HL-60 (cell line): ENCODE measurements around the gene TERF2IP.

Experiments
- CTCF ChIP-seq: IDR thresholded peaks from one replicate; pipeline ENCODE4 v1.5.1; 2011; ENCODE audit warnings: low read length, control low read depth, inconsistent platforms; ENCODE audit not compliant: insufficient read depth
- POLR2AphosphoS5 ChIP-seq: IDR thresholded peaks from 2 replicates; pipeline ENCODE4 v1.6.1; 2012; ENCODE audit warnings: low read depth
- REST ChIP-seq: IDR thresholded peaks from 2 replicates; pipeline ENCODE4 v1.6.1; 2012; ENCODE audit warnings: low read depth; ENCODE audit not compliant: insufficient replicate concordance

GRCh38 chr16:75621170-75621477, 26.4 kb upstream of the TERF2IP start:
- TF ChIP-seq CTCF (peak; percentile 6), POLR2AphosphoS5 (no peak), REST (no peak)
